Caco-2 (cell line): ENCODE data around the gene HIVEP3. TPM values are rescaled to one million over a fixed set of nuclear protein-coding genes. Genes with fewer than 3 reads are reported as not detected.

Experiments
- BruUV-seq: library from RNA; stranded (reverse); fragments of 400-500 nt; replicated peaks from 2 replicates; lab custom pipeline; 2021; lab: Mats Ljungman, UMichigan
- CTCF ChIA-PET: fragments of 300-600 bp; sonication (Branson Sonifier 250); formaldehyde crosslinking; loops from one replicate; lab custom pipeline; 2022; ENCODE audit warnings: antibody characterized with exemption; lab: Charles Lee
- POLR2A ChIA-PET: fragments of 300-600 bp; sonication (Branson Sonifier 250); formaldehyde crosslinking; loops from one replicate; lab custom pipeline; 2022; ENCODE audit warnings: antibody characterized with exemption; lab: Charles Lee
- DNase-seq, 2 experiments: peaks; one replicate each; pipeline versions ENCODE4 v3.0.0 to v3.0.0-alpha.2; 2020 to 2022
- H3K27me3 ChIP-seq: replicated peaks from 2 replicates; pipeline ENCODE4 v1.6.0; 2011; ENCODE audit warnings: low read length; ENCODE audit not compliant: control insufficient read depth, insufficient read depth
- H3K36me3 ChIP-seq: 2 replicates; pipeline ENCODE4 v1.5.1; 2011; ENCODE audit warnings: low read length; ENCODE audit not compliant: control insufficient read depth, insufficient read depth
- H3K4me1 ChIP-seq: fragments of 250-450 bp; sonication (Bioruptor Pico); 2 replicates; pipeline ENCODE4 v1.5.1; 2020; ENCODE audit warnings: mild to moderate bottlenecking
- H3K4me3 ChIP-seq: 2 replicates; pipeline ENCODE4 v1.5.1; 2011; ENCODE audit warnings: low read depth, mild to moderate bottlenecking, control low read depth, low read length
- H3K9me3 ChIP-seq: fragments of 250-450 bp; sonication (Bioruptor Pico); 2 replicates; pipeline ENCODE4 v1.5.1; 2020; ENCODE audit warnings: mild to moderate bottlenecking, moderate library complexity
- H3K27ac Mint-ChIP-seq: one replicate; pipeline ENCODE4 v1.8.0; 2022; ENCODE audit warnings: mixed read lengths; ENCODE audit not compliant: unreplicated experiment
- H3K27me3 Mint-ChIP-seq: one replicate; pipeline ENCODE4 v1.8.0; 2022; ENCODE audit warnings: mixed read lengths; ENCODE audit not compliant: insufficient read depth, unreplicated experiment
- H3K36me3 Mint-ChIP-seq: one replicate; pipeline ENCODE4 v1.8.0; 2022; ENCODE audit warnings: mild to moderate bottlenecking, mixed read lengths; ENCODE audit not compliant: insufficient read depth, unreplicated experiment
- H3K4me1 Mint-ChIP-seq: one replicate; pipeline ENCODE4 v1.8.0; 2022; ENCODE audit warnings: low read depth, mixed read lengths; ENCODE audit not compliant: unreplicated experiment
- H3K4me3 Mint-ChIP-seq: one replicate; pipeline ENCODE4 v1.8.0; 2022; ENCODE audit warnings: mild to moderate bottlenecking, moderate library complexity, mixed read lengths; ENCODE audit not compliant: unreplicated experiment
- H3K9me3 Mint-ChIP-seq: one replicate; pipeline ENCODE4 v1.8.0; 2022; ENCODE audit warnings: mixed read lengths; ENCODE audit not compliant: unreplicated experiment
- CTCF ChIP-seq, 2 experiments: fragments of 200-600 bp in 1 of 2; IDR thresholded peaks; 1 replicate in 1 of 2; 2 replicates in 1 of 2; pipeline versions ENCODE4 v1.5.1 to v1.8.0; 2011 to 2022; ENCODE audit warnings: antibody characterized with exemption in 1 of 2, control low read depth in 1 of 2, inconsistent platforms in 1 of 2, low read depth in 1 of 2, low read length in 1 of 2, mild to moderate bottlenecking in 1 of 2, moderate library complexity in 1 of 2; ENCODE audit not compliant: insufficient read depth in 1 of 2, severe bottlenecking in 1 of 2, unreplicated experiment in 1 of 2
- intact Hi-C: fragments of 100-400 bp; cut with micrococcal nuclease; formaldehyde crosslinking; loops from one replicate; pipeline ENCODE4 v1.10.0; 2022; ENCODE audit not compliant: unreplicated experiment
- total RNA-seq: library from RNA; stranded (reverse); gene quantifications from 2 replicates; pipeline ENCODE4 v1.2.3, GENCODE V29; 2022

Gene HIVEP3
- total RNA-seq, 1 experiment from 2014 or later = 0.25 TPM

GRCh38 chr1:41813226-41813625, 105.5 kb downstream of the HIVEP3 start:
- CTCF ChIA-PET = no interaction called here
- no peaks in the 10 kb centered on the region for H3K4me1 Mint-ChIP-seq
- TF ChIP-seq CTCF (IDR thresholded peaks at IDR 0.05; ENCODE audit: insufficient read depth in 1 of 2, low read depth in 1 of 2, low read length in 1 of 2, severe bottlenecking in 1 of 2, unreplicated experiment in 1 of 2) = no peak
- Histone ChIP-seq H3K27me3 (no peaks in the 10 kb centered on the region), H3K4me3 (no peak overlapping the region), H3K36me3 (no peaks in the 10 kb centered on the region), H3K4me1 (no peaks in the 10 kb centered on the region), H3K9me3 (no peaks in the 10 kb centered on the region)
- intact Hi-C loops = no loop called here
- POLR2A ChIA-PET = no interaction called here
- no peaks in the 10 kb centered on the region for H3K36me3 Mint-ChIP-seq
- H3K27ac Mint-ChIP-seq = no peak overlapping the region
- H3K4me3 Mint-ChIP-seq = no peak overlapping the region
- no TSS peak for BruUV-seq
- H3K27me3 Mint-ChIP-seq = peaks cover 5% of the 10 kb centered on the region
- no peak for DNase-seq
- no peaks in the 10 kb centered on the region for H3K9me3 Mint-ChIP-seq

GRCh38 chr1:41812453-41812852, 106.3 kb downstream of the HIVEP3 start:
- CTCF ChIA-PET = interaction anchor here (0.7 kb wide), 1 partner anchor 299 kb away, joined by 9 read pairs; no protein-coding TSS in a partner anchor
- intact Hi-C loops = no loop called here

DNA sequence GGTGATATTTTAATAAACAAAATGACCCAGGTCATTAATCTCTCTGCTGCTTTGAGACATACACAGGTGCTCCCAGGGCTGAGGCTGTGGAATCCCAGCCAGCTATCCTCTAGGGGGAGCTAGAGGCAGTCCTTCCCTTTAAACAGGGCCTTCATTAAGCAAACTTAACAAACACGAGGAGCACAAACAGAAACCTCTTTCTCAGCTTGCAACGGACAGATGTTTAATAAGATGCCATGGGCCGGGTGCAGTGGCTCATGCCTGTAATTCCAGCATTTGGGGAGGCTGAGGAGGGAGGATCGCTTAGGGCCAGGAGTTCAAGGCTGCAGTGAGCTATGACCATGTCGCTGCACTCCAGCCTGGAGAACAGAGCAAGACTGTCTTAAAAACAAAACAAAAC, 106.7 kb downstream of the HIVEP3 start:
- Histone ChIP-seq H3K9me3 (no peaks in the 10 kb centered on the region), H3K4me1 (no peaks in the 10 kb centered on the region), H3K36me3 (no peaks in the 10 kb centered on the region), H3K27me3 (no peaks in the 10 kb centered on the region), H3K4me3 (no peak overlapping the region)
- DNase-seq = peak; percentile 39 to 46
- TF ChIP-seq CTCF (IDR thresholded peaks at IDR 0.05; ENCODE audit: insufficient read depth in 1 of 2, low read depth in 1 of 2, low read length in 1 of 2, severe bottlenecking in 1 of 2, unreplicated experiment in 1 of 2) = peak in 1 of 2 experiments; percentile 47
- H3K27ac Mint-ChIP-seq = no peak overlapping the region
- no peaks in the 10 kb centered on the region for H3K36me3 Mint-ChIP-seq
- ChIA-PET CTCF (interaction anchor here (0.7 kb wide), 1 partner anchor 299 kb away, joined by 9 read pairs; no protein-coding TSS in a partner anchor), POLR2A (no interaction called here)
- no TSS peak for BruUV-seq
- no peaks in the 10 kb centered on the region for H3K9me3 Mint-ChIP-seq
- peaks cover 4% of the 10 kb centered on the region for H3K27me3 Mint-ChIP-seq
- no peaks in the 10 kb centered on the region for H3K4me1 Mint-ChIP-seq
- H3K4me3 Mint-ChIP-seq = no peak overlapping the region
- intact Hi-C loops = no loop called here

More at GRCh38 chr1:41812453-41812852, 106.3 kb downstream of the HIVEP3 start:
- Mint-ChIP-seq H3K36me3 (no peaks in the 10 kb centered on the region), H3K9me3 (no peaks in the 10 kb centered on the region), H3K27ac (no peak overlapping the region), H3K4me1 (no peaks in the 10 kb centered on the region), H3K27me3 (peaks cover 5% of the 10 kb centered on the region), H3K4me3 (no peak overlapping the region)
- POLR2A ChIA-PET = no interaction called here
- DNase-seq = no peak
- BruUV-seq = no TSS peak
- H3K4me3 ChIP-seq = no peak overlapping the region
- H3K36me3 ChIP-seq = no peaks in the 10 kb centered on the region
- H3K4me1 ChIP-seq = no peaks in the 10 kb centered on the region
- H3K27me3 ChIP-seq = no peaks in the 10 kb centered on the region
- H3K9me3 ChIP-seq = no peaks in the 10 kb centered on the region
- TF ChIP-seq CTCF (IDR thresholded peaks at IDR 0.05; ENCODE audit: insufficient read depth in 1 of 2, low read depth in 1 of 2, low read length in 1 of 2, severe bottlenecking in 1 of 2, unreplicated experiment in 1 of 2) = no peak
